K562 (cell line): ENCODE results near the gene NEURL4. TPM values are rescaled to one million over a fixed set of nuclear protein-coding genes. Genes with fewer than 3 reads are reported as not detected.

Source experiments
- ATAC-seq: fragments of 200-7000 bp; cut with Tn5 transposase; 3 replicates; pipeline ENCODE4 v1.9.1; 2020; ENCODE audit warnings: moderate library complexity
- Bru-seq: library from RNA; stranded (reverse); fragments of 400-500 nt; gene quantifications from one replicate; lab custom pipeline; 2021; lab: Mats Ljungman, UMichigan
- BruChase-seq, 2 experiments: library from RNA; stranded (reverse); fragments of 400-500 nt; gene quantifications; one replicate each; lab custom pipeline; 2021; lab: Mats Ljungman, UMichigan
- BruUV-seq: library from RNA; stranded (reverse); fragments of 400-500 nt; replicated peaks from 2 replicates; lab custom pipeline; 2021; lab: Mats Ljungman, UMichigan
- CTCF ChIA-PET: fragments of 300-600 bp; formaldehyde crosslinking; extraction: SDS; loops from one replicate; lab custom pipeline; 2021; ENCODE audit warnings: low intra/inter-chr PET ratio; lab: Yijun Ruan, JAX
- POLR2A ChIA-PET: fragments of 300-600, 350-650 bp; sonication (Branson Sonifier 250); formaldehyde crosslinking; extraction: SDS; loops from one replicate; lab custom pipeline; 2021; ENCODE audit warnings: antibody characterized with exemption, inconsistent platforms; lab: Yijun Ruan, JAX
- DNase-seq, 4 experiments: peaks; one replicate each; pipeline versions ENCODE4 v3.0.0 to v3.0.0-alpha.2; 2011 to 2018; ENCODE audit warnings: low spot score in 3 of 4, mixed read lengths in 3 of 4; ENCODE audit errors: extremely low read depth in 1 of 4
- FAIRE-seq: peaks from 2 replicates; lab custom pipeline; 2011; peaks lifted over from hg19 to GRCh38; lab: Jason Lieb, UNC
- H2AFZ ChIP-seq: 2 replicates; pipeline ENCODE4 v1.6.0; 2011; ENCODE audit warnings: low read depth, low read length, control low read depth, inconsistent platforms
- H3K27ac ChIP-seq: fragments of 200-600 bp; 3 replicates; pipeline ENCODE4 v1.8.0; 2011; ENCODE audit warnings: low read depth, mild to moderate bottlenecking, control low read depth, inconsistent platforms, low read length, moderate library complexity, mixed read lengths; ENCODE audit errors: extremely low read depth
- H3K27me3 ChIP-seq, 2 experiments: fragments of 300-600 bp in 1 of 2; 2 replicates in 1 of 2; 3 replicates in 1 of 2; pipeline versions ENCODE4 v1.6.0 to v1.8.0; 2011; ENCODE audit warnings: inconsistent platforms in 2 of 2, low read length in 2 of 2, mild to moderate bottlenecking in 1 of 2, mixed read lengths in 1 of 2, moderate library complexity in 1 of 2; ENCODE audit not compliant: control insufficient read depth in 2 of 2, insufficient read depth in 2 of 2
- H3K36me3 ChIP-seq: fragments of 300-600 bp; 3 replicates; pipeline ENCODE4 v1.8.0; 2011; ENCODE audit warnings: mild to moderate bottlenecking, low read length, inconsistent platforms; ENCODE audit not compliant: control insufficient read depth, insufficient read depth
- H3K4me1 ChIP-seq, 2 experiments: fragments of 200-600 bp in 1 of 2; replicated peaks in 1 of 2; 2 replicates in 1 of 2; 3 replicates in 1 of 2; pipeline versions ENCODE4 v1.5.1 to v1.8.0; 2011; ENCODE audit warnings: inconsistent platforms in 2 of 2, low read length in 2 of 2, mild to moderate bottlenecking in 1 of 2, mixed read lengths in 1 of 2, moderate library complexity in 1 of 2; ENCODE audit not compliant: control insufficient read depth in 2 of 2, insufficient read depth in 2 of 2
- H3K4me2 ChIP-seq: 2 replicates; pipeline ENCODE4 v1.6.1; 2011; ENCODE audit warnings: low read length, control low read depth, inconsistent platforms, mixed read lengths; ENCODE audit not compliant: insufficient read depth
- H3K4me3 ChIP-seq: fragments of 200-600 bp; sonication (generic), shearing (Covaris generic); 2 replicates; pipeline ENCODE4 v1.5.1; 2016; ENCODE audit warnings: control low read depth, inconsistent platforms
- H3K79me2 ChIP-seq: fragments of 200-600 bp; 3 replicates; pipeline ENCODE4 v1.8.0; 2011; ENCODE audit warnings: low read length, inconsistent platforms; ENCODE audit not compliant: control insufficient read depth, insufficient read depth
- H3K9ac ChIP-seq, 2 experiments: 2 replicates each; pipeline versions ENCODE4 v1.6.0 to v1.6.1; 2011; ENCODE audit warnings: low read depth in 2 of 2, low read length in 2 of 2, control low read depth in 1 of 2, inconsistent platforms in 1 of 2, mild to moderate bottlenecking in 1 of 2, mixed read lengths in 1 of 2; ENCODE audit not compliant: insufficient read depth in 1 of 2
- H3K9me1 ChIP-seq: one replicate; pipeline ENCODE4 v1.6.0; 2011; ENCODE audit warnings: inconsistent platforms, mild to moderate bottlenecking, low read length, moderate library complexity; ENCODE audit not compliant: control insufficient read depth, insufficient read depth
- H3K9me3 ChIP-seq: replicated peaks from 2 replicates; pipeline ENCODE4 v1.5.1; 2011; ENCODE audit warnings: low read depth, low read length, inconsistent platforms; ENCODE audit not compliant: control insufficient read depth, insufficient read depth
- H4K20me1 ChIP-seq: replicated peaks from 2 replicates; pipeline ENCODE4 v1.6.1; 2011; ENCODE audit warnings: low read length, inconsistent platforms, mixed read lengths; ENCODE audit not compliant: control insufficient read depth, insufficient read depth
- ARID4B ChIP-seq: sonication (generic); formaldehyde crosslinking; IDR thresholded peaks from 2 replicates; pipeline ENCODE4 v1.8.0; 2022; ENCODE audit warnings: mild to moderate bottlenecking, missing genetic modification reagents
- POLR2G ChIP-seq: fragments of 200-400 bp; formaldehyde crosslinking; IDR thresholded peaks from 2 replicates; pipeline ENCODE4 v1.6.1; 2017; ENCODE audit warnings: low read depth, mild to moderate bottlenecking, antibody characterized with exemption, low read length, moderate library complexity
- RBBP5 ChIP-seq: fragments of 200-600 bp; sonication (generic); IDR thresholded peaks from 2 replicates; pipeline ENCODE4 v1.6.1; 2012; ENCODE audit warnings: borderline replicate concordance, mild to moderate bottlenecking, low read length, control low read depth, inconsistent platforms; ENCODE audit not compliant: insufficient read depth, poor library complexity, severe bottlenecking
- RBFOX2 ChIP-seq: fragments of 200-400 bp; formaldehyde crosslinking; IDR thresholded peaks from 2 replicates; pipeline ENCODE4 v1.6.1; 2017; ENCODE audit warnings: low read depth, mild to moderate bottlenecking, low read length, moderate library complexity
- TAF1 ChIP-seq: IDR thresholded peaks from 2 replicates; pipeline ENCODE4 v1.6.1; 2011; ENCODE audit warnings: mild to moderate bottlenecking, low read length, moderate library complexity; ENCODE audit not compliant: insufficient read depth, control insufficient read depth, severe bottlenecking; ENCODE audit errors: extremely low read depth
- TEAD1 ChIP-seq, 2 experiments: fragments of 450-650 bp in 1 of 2; sonication (generic) in 1 of 2; formaldehyde crosslinking; IDR thresholded peaks; 2 replicates each; pipeline versions ENCODE4 v1.4.0 to v1.8.0; 2020 to 2022; ENCODE audit warnings: mild to moderate bottlenecking in 2 of 2, missing genetic modification reagents in 1 of 2
- TRIM28 ChIP-seq: fragments of 450-650 bp; IDR thresholded peaks from 2 replicates; pipeline ENCODE4 v1.6.1; 2017
- ZNF76 ChIP-seq: fragments of 250-450 bp; sonication (Bioruptor Pico); IDR thresholded peaks from 2 replicates; pipeline ENCODE4 v1.4.0; 2020; ENCODE audit warnings: mild to moderate bottlenecking, moderate library complexity, borderline replicate concordance
- WGBS: fragments of 100-300 bp; shearing (Covaris generic); methylation state at CpG from one replicate; pipeline ENCODE4 v1.1.6; 2016; ENCODE audit warnings: low coverage, mixed read lengths; ENCODE audit not compliant: insufficient coverage; ENCODE audit errors: missing lambda C conversion rate; 5-methylcytosine and 5-hydroxymethylcytosine counted together
- in situ Hi-C: fragments of 300-500 bp; cut with MboI; formaldehyde crosslinking; loops from 4 replicates; pipeline ENCODE4 v1.15.0; 2018; ENCODE audit warnings: inconsistent platforms, mixed read lengths
- intact Hi-C: fragments of 100-400 bp; cut with micrococcal nuclease; formaldehyde crosslinking; loops from 2 replicates; pipeline ENCODE4 v1.14.2; 2022
- long read RNA-seq, 3 experiments: library from polyadenylated mRNA in 2 of 3; library from RNA in 1 of 3; unstranded in 2 of 3; stranded (forward) in 1 of 3; transcript quantifications; one replicate each; pipeline ENCODE4 v2.0.0, GENCODE V29; 2019 to 2022
- polyA minus RNA-seq, 3 experiments: library from RNA; depleted of rRNA, polyadenylated mRNA; stranded (reverse); fragments of >200 nt; gene quantifications; 2 replicates each; pipeline ENCODE4 v1.2.3, GENCODE V29; 2011
- polyA plus RNA-seq, 8 experiments: library from polyadenylated mRNA; depleted of rRNA in 4 of 8; stranded (reverse) in 5 of 8; unstranded in 3 of 8; fragments of >200 nt; fragmentation: Nextera tagmentation in 2 of 8; fragmentation: Illumina TruSeq in 1 of 8; extraction: Ambion mirVana in 2 of 8; extraction: Trizol in 1 of 8; gene quantifications; 2 replicates each; pipeline versions ENCODE4 v1.2.1 to v1.2.3, GENCODE V29; 2011 to 2014; ENCODE audit warnings: inconsistent platforms in 1 of 8, missing spikeins in 1 of 8
- total RNA-seq, 7 experiments: library from RNA; depleted of rRNA in 6 of 7; stranded (reverse); fragments of >200 nt in 6 of 7; fragmentation: Illumina TruSeq in 2 of 7; extraction: Trizol in 2 of 7; gene quantifications; 2 replicates each; pipeline versions ENCODE4 v1.2.1 to v1.2.3, GENCODE V29; 2011 to 2021; ENCODE audit warnings: low replicate concordance in 1 of 7

NEURL4 gene
- total RNA-seq (2011; cell fraction: chromatin; rRNA removed; ENCODE audit: low replicate concordance), result 115 and 278 TPM in 2 replicates
- 144 and 181 TPM in 2 replicates for total RNA-seq (2011; cell fraction: nucleolus; rRNA removed)
- 76.0 and 94.7 TPM in 2 replicates for total RNA-seq (2011; cell fraction: nucleoplasm; rRNA removed)
- total RNA-seq (2014; rRNA removed) (10.5 and 15.2 TPM in 2 replicates), total RNA-seq (2014; rRNA removed; fragmentation: Illumina TruSeq; extraction: Trizol) (5.9 and 8.3 TPM in 2 replicates), total RNA-seq (2015; rRNA removed; fragmentation: Illumina TruSeq; extraction: Trizol) (13.5 and 13.9 TPM in 2 replicates), total RNA-seq (2021) (29.8 and 37.4 TPM in 2 replicates), polyA plus RNA-seq (2011; rRNA removed) (11.5 and 18.4 TPM in 2 replicates), polyA plus RNA-seq (2014; fragmentation: Illumina TruSeq; extraction: Trizol) (18.0 and 19.7 TPM in 2 replicates), polyA plus RNA-seq (2014; fragmentation: Nextera tagmentation; extraction: Ambion mirVana) (under 1 TPM; 0.08 to 0.39 TPM), polyA plus RNA-seq (2014; rRNA removed) (23.9 and 25.3 TPM in 2 replicates), polyA minus RNA-seq (2011; rRNA and poly(A)+ RNA removed) (10.8 and 13.8 TPM in 2 replicates), Bru-seq, nascent RNA (percentile 59 among the genes with signal in this experiment), BruChase-seq, experiment 1, labeled RNA remaining after a 2-hour chase (percentile 60 among the genes with signal in this experiment), BruChase-seq, experiment 2, labeled RNA remaining after a 6-hour chase (percentile 70 among the genes with signal in this experiment)
- polyA plus RNA-seq (2011; cell fraction: cytosol; rRNA removed), result 11.0 and 11.6 TPM in 2 replicates
- polyA plus RNA-seq (2011; cell fraction: nucleus; rRNA removed), result 155 and 207 TPM in 2 replicates
- polyA plus RNA-seq (2012), result 18.2 and 23.2 TPM in 2 replicates
- polyA minus RNA-seq (2011; cell fraction: cytosol; rRNA and poly(A)+ RNA removed), result 11.3 and 19.1 TPM in 2 replicates
- polyA minus RNA-seq (2011; cell fraction: nucleus; rRNA and poly(A)+ RNA removed), result 44.3 and 71.0 TPM in 2 replicates
- long read RNA-seq, experiment 1, partial matches to known transcripts, result 35 of 54 reads
- long read RNA-seq, experiment 1, other reads (novel, unspliced or antisense), result 19 of 54 reads
- long read RNA-seq, experiment 2, full-length matches to known transcripts, result 4 of 28 reads
- long read RNA-seq, experiment 2, partial matches to known transcripts, result 12 of 28 reads
- long read RNA-seq, experiment 2, other reads (novel, unspliced or antisense), result 12 of 28 reads
- long read RNA-seq, experiment 3, partial matches to known transcripts, result 0 of 1 reads
- long read RNA-seq, experiment 3, other reads (novel, unspliced or antisense), result 1 of 1 reads

DNA sequence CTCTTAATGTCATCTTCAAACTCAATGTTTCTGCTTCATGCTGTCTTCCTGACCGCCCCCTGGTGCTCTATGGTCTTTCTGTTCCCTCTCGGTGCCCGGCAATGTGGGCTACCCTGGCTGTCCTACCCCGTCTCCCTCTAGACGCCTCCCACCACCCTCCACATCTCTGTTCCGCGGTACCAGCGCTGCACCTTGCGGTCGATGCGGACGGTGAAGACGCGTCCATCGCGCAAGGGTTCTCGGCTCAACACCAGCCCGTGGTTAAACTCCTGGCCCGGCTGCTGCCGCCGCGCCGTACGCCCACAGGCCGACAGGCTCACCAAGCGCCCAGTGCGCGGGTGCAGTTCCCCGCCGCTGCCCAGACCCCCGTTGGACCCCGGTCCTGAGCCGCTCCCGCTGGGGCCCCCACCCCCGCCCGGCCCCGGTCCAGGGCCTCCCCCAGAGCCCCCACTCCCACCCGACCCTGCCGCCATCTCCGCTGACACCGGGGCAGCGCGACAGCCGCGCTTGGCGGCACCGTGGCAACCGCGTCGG, at the start of gene NEURL4:
Gene NEURL4, minus strand, starts transcription at position 496 of the 534 bp plus-strand sequence. Its CDS starts 23 bp downstream, at position 473.
- Histone ChIP-seq H3K36me3 (peaks cover 27% of the 10 kb centered on the region; the same call in 1 of the 3 replicates), H3K79me2 (peaks cover 16% of the 10 kb centered on the region), H3K9me3 (no peaks in the 10 kb centered on the region), H3K9ac (peak within 1 kb of the TSS; percentile 91 to 99), H2AFZ (peak within 1 kb of the TSS; percentile 98), H3K4me2 (peak within 1 kb of the TSS; percentile 93), H4K20me1 (no peaks in the 10 kb centered on the region), H3K27ac (peak within 1 kb of the TSS; percentile 92), H3K4me3 (peak within 1 kb of the TSS; percentile 78), H3K9me1 (no peaks in the 10 kb centered on the region), H3K27me3 (no peaks in the 10 kb centered on the region), H3K4me1 (peaks cover 15 to 41% of the 10 kb centered on the region in 2 experiments)
- peak in 1 of 4 experiments; percentile 40 for DNase-seq
- ChIA-PET CTCF (no interaction called here), POLR2A (interaction anchor here (0.9 to 2.4 kb wide), 5 partner anchors 13 to 87 kb away, joined by 3 to 21 read pairs (median 5); partner anchors contain the start of gene GABARAP)
- intact Hi-C loops (no loop called here), in situ Hi-C loops (no loop called here)
- no peak for FAIRE-seq
- WGBS, result 0% methylated on average over 10 of the region's 50 CpGs
- ATAC-seq, result peak; percentile 59
- no TSS peak for BruUV-seq
- TF ChIP-seq TRIM28 (no peak), ZNF76 (CRISPR knock-in tag) (no peak), ARID4B (CRISPR knock-in tag) (peak; percentile 56; the same call in 1 of the 2 replicates), RBBP5 (peak; percentile 0), RBFOX2 (0 out of 2 replicates have a peak, but pooled peaks have one; percentile 47), TAF1 (peak; percentile 25), TEAD1 (CRISPR knock-in tag; IDR thresholded peaks at IDR 0.05) (0 out of 4 replicates have a peak, but pooled peaks of 1 of the 2 experiments have one; percentile 9), POLR2G (peak; percentile 65; the same call in 1 of the 2 replicates)
